HCT116 (cell line): ENCODE data around the gene PXK. TPM values are rescaled to one million over a fixed set of nuclear protein-coding genes. Genes with fewer than 3 reads are reported as not detected.

ENCODE experiments used
- ATAC-seq: fragments of 200-7000 bp; cut with Tn5 transposase; 2 replicates; pipeline ENCODE4 v1.9.1; 2020; ENCODE audit warnings: mild to moderate bottlenecking, moderate library complexity
- BruUV-seq: library from RNA; stranded (reverse); fragments of 400-500 nt; replicated peaks from 2 replicates; lab custom pipeline; 2021; lab: Mats Ljungman, UMichigan
- CTCF ChIA-PET: fragments of 300-600 bp; sonication (Branson Sonifier 250); formaldehyde crosslinking; loops from one replicate; lab custom pipeline; 2021; ENCODE audit warnings: antibody characterized with exemption; lab: Charles Lee
- POLR2A ChIA-PET: fragments of 300-600, 350-600 bp; sonication (Branson Sonifier 250); formaldehyde crosslinking; loops from one replicate; lab custom pipeline; 2021; ENCODE audit warnings: antibody characterized with exemption; lab: Charles Lee
- RAD21 ChIA-PET, 2 experiments: fragments of 300-600 bp; sonication (Branson Sonifier 250); formaldehyde crosslinking; loops; one replicate each; lab custom pipeline; 2023; ENCODE audit warnings: low total read pairs in 2 of 2; ENCODE audit not compliant: uncharacterized antibody in 2 of 2, unreplicated experiment in 2 of 2, low non-redundant PET in 1 of 2; lab: Charles Lee
- DNase-seq: peaks from one replicate; pipeline ENCODE4 v3.0.0-alpha.2; 2010; ENCODE audit warnings: low read depth, low spot score
- H2AFZ ChIP-seq: fragments of 200-600 bp; shearing (Covaris generic), sonication (generic); 2 replicates; pipeline ENCODE4 v1.6.1; 2017; ENCODE audit warnings: low read depth, mixed run types, mixed read lengths, antibody characterized with exemption, low read length; ENCODE audit not compliant: poor library complexity, severe bottlenecking
- H3K27ac ChIP-seq: 2 replicates; pipeline ENCODE4 v1.5.1; 2012; ENCODE audit warnings: low read depth, low read length
- H3K27me3 ChIP-seq: fragments of 200-600 bp; sonication (generic); 2 replicates; pipeline ENCODE4 v1.6.1; 2016; ENCODE audit warnings: mixed run types, low read length, mixed read lengths; ENCODE audit not compliant: insufficient read depth
- H3K36me3 ChIP-seq, 2 experiments: fragments of 200-500 bp in 1 of 2; fragments of 200-600 bp in 1 of 2; sonication (Bioruptor generic) in 1 of 2; sonication (generic) in 1 of 2; 2 replicates each; pipeline versions ENCODE4 v1.5.1 to v1.6.1; 2014 to 2016; ENCODE audit warnings: low read length in 2 of 2, inconsistent platforms in 1 of 2, mixed read lengths in 1 of 2, mixed run types in 1 of 2; ENCODE audit not compliant: insufficient read depth in 2 of 2, control insufficient read depth in 1 of 2
- H3K4me1 ChIP-seq, 2 experiments: fragments of 200-600 bp in 1 of 2; sonication (generic) in 1 of 2; 2 replicates each; pipeline versions ENCODE4 v1.5.1 to v1.6.1; 2012 to 2017; ENCODE audit warnings: low read length in 2 of 2, inconsistent platforms in 1 of 2, mild to moderate bottlenecking in 1 of 2, mixed read lengths in 1 of 2, mixed run types in 1 of 2, moderate library complexity in 1 of 2; ENCODE audit not compliant: insufficient read depth in 2 of 2, control insufficient read depth in 1 of 2
- H3K4me2 ChIP-seq: fragments of 200-600 bp; sonication (generic); 2 replicates; pipeline ENCODE4 v1.6.1; 2017; ENCODE audit warnings: mixed run types, low read length, mixed read lengths
- H3K4me3 ChIP-seq, 2 experiments: fragments of 200-600 bp in 1 of 2; sonication (generic) in 1 of 2; replicated peaks in 1 of 2; 2 replicates each; pipeline ENCODE4 v1.5.1; 2011 to 2016; ENCODE audit warnings: low read length in 2 of 2, control low read depth in 1 of 2, low read depth in 1 of 2, mild to moderate bottlenecking in 1 of 2, mixed read lengths in 1 of 2, mixed run types in 1 of 2
- H3K79me2 ChIP-seq: fragments of 200-600 bp; sonication (generic); 2 replicates; pipeline ENCODE4 v1.6.1; 2017; ENCODE audit warnings: mild to moderate bottlenecking, mixed run types, low read length, moderate library complexity, mixed read lengths; ENCODE audit not compliant: insufficient read depth
- H3K9ac ChIP-seq: fragments of 200-600 bp; sonication (generic); 2 replicates; pipeline ENCODE4 v1.6.1; 2016; ENCODE audit warnings: low read length, mixed read lengths
- H3K9me2 ChIP-seq: fragments of 200-600 bp; sonication (generic), shearing (Covaris generic); 2 replicates; pipeline ENCODE4 v1.6.1; 2017; ENCODE audit warnings: mixed run types, mild to moderate bottlenecking, moderate library complexity; ENCODE audit not compliant: insufficient read depth
- H3K9me3 ChIP-seq, 2 experiments: fragments of 200-500 bp in 1 of 2; fragments of 200-600 bp in 1 of 2; sonication (Bioruptor generic) in 1 of 2; sonication (generic) in 1 of 2; 2 replicates each; pipeline ENCODE4 v1.6.1; 2014 to 2017; ENCODE audit warnings: low read length in 2 of 2, mixed read lengths in 2 of 2, inconsistent platforms in 1 of 2, low read depth in 1 of 2, mild to moderate bottlenecking in 1 of 2, mixed run types in 1 of 2, moderate library complexity in 1 of 2; ENCODE audit not compliant: control insufficient read depth in 1 of 2, insufficient read depth in 1 of 2
- H4K20me1 ChIP-seq: fragments of 200-600 bp; sonication (generic), shearing (Covaris generic); 2 replicates; pipeline ENCODE4 v1.6.1; 2017; ENCODE audit warnings: mixed run types, mild to moderate bottlenecking, moderate library complexity; ENCODE audit not compliant: insufficient read depth
- CEBPB ChIP-seq: IDR thresholded peaks from 2 replicates; pipeline ENCODE4 v1.6.1; 2012; ENCODE audit warnings: low read depth
- EZH2phosphoT487 ChIP-seq: fragments of 200-600 bp; IDR thresholded peaks from 2 replicates; pipeline ENCODE4 v1.6.1; 2018; ENCODE audit warnings: antibody characterized with exemption, borderline replicate concordance
- FOSL1 ChIP-seq: IDR thresholded peaks from 2 replicates; pipeline ENCODE4 v1.6.1; 2012; ENCODE audit warnings: low read depth
- POLR2A ChIP-seq: IDR thresholded peaks from 2 replicates; pipeline ENCODE4 v1.7.0; 2011; ENCODE audit warnings: borderline replicate concordance; ENCODE audit not compliant: insufficient read depth, insufficient read length; ENCODE audit errors: extremely low read depth
- POLR2AphosphoS5 ChIP-seq: IDR thresholded peaks from 2 replicates; pipeline ENCODE4 v1.6.1; 2011; ENCODE audit warnings: mild to moderate bottlenecking, low read depth, low read length, moderate library complexity
- SIN3A ChIP-seq: IDR thresholded peaks from 2 replicates; pipeline ENCODE4 v1.6.1; 2012; ENCODE audit warnings: low read depth
- TCF7L2 ChIP-seq: IDR thresholded peaks from 2 replicates; pipeline ENCODE4 v1.7.0; 2011; ENCODE audit warnings: borderline replicate concordance, inconsistent platforms; ENCODE audit not compliant: insufficient read depth, insufficient read length; ENCODE audit errors: extremely low read depth
- YY1 ChIP-seq: IDR thresholded peaks from 2 replicates; pipeline ENCODE4 v1.6.1; 2011; ENCODE audit warnings: low read length, low read depth, moderate library complexity, mild to moderate bottlenecking; ENCODE audit not compliant: insufficient replicate concordance; ENCODE audit errors: extremely low read depth
- intact Hi-C: fragments of 100-400 bp; cut with micrococcal nuclease; formaldehyde crosslinking; loops from 2 replicates; pipeline ENCODE4 v1.10.0; 2022
- total RNA-seq: library from RNA; stranded (reverse); gene quantifications from one replicate; pipeline ENCODE4 v1.2.1, GENCODE V29; 2021; ENCODE audit not compliant: unreplicated experiment
- TF ChIP-seq, protein P1 (sequence below): IDR thresholded peaks from 2 replicates; pipeline ENCODE4 v1.6.1; 2012; ENCODE audit warnings: low read depth
- TF ChIP-seq, protein P2 (sequence below), 3 experiments: fragments of 200-600 bp in 1 of 3; sonication (generic) in 1 of 3; IDR thresholded peaks in 2 of 3; conservative IDR thresholded peaks in 1 of 3; 2 replicates each; pipeline ENCODE4 v1.5.1; 2012 to 2017; ENCODE audit warnings: low read depth in 2 of 3, low read length in 2 of 3, antibody characterized with exemption in 1 of 3, borderline replicate concordance in 1 of 3, control low read depth in 1 of 3, mild to moderate bottlenecking in 1 of 3, mixed read lengths in 1 of 3, mixed run types in 1 of 3, moderate library complexity in 1 of 3; ENCODE audit not compliant: insufficient read depth in 1 of 3
- TF ChIP-seq, protein P3 (sequence below): IDR thresholded peaks from 2 replicates; pipeline ENCODE4 v1.6.1; 2012
- TF ChIP-seq, protein P4 (sequence below): IDR thresholded peaks from 2 replicates; pipeline ENCODE4 v1.6.1; 2011; ENCODE audit warnings: mild to moderate bottlenecking, low read length, moderate library complexity; ENCODE audit not compliant: insufficient replicate concordance; ENCODE audit errors: extremely low read depth

The PXK gene
- total RNA-seq, 1 experiment from 2014 or later, result 10.2 TPM

DNA sequence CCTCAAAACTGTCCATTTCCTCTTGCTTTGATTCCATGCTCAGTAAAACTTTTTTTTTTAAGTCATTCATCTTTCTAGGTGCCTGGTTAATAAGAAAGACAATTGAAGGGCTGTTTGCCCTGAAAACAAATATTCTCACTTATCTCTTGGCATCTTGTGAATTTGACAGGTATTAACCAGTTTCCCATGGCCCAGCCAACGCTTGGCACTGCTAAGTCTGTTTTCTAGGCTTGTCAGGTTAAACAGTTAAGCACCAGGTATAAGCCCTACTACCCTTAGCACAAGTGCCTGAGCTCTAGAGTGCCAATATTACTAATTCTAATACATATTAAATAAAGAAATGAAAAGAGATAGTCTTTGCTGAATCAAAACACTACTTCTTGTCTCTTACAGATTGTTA is 36.3 kb downstream of the PXK start:
- Histone ChIP-seq H4K20me1 (no peaks in the 10 kb centered on the region), H3K9me3 (no peaks in the 10 kb centered on the region), H3K79me2 (no peaks in the 10 kb centered on the region)
- no peak for ATAC-seq
- TF ChIP-seq, protein P1, sequence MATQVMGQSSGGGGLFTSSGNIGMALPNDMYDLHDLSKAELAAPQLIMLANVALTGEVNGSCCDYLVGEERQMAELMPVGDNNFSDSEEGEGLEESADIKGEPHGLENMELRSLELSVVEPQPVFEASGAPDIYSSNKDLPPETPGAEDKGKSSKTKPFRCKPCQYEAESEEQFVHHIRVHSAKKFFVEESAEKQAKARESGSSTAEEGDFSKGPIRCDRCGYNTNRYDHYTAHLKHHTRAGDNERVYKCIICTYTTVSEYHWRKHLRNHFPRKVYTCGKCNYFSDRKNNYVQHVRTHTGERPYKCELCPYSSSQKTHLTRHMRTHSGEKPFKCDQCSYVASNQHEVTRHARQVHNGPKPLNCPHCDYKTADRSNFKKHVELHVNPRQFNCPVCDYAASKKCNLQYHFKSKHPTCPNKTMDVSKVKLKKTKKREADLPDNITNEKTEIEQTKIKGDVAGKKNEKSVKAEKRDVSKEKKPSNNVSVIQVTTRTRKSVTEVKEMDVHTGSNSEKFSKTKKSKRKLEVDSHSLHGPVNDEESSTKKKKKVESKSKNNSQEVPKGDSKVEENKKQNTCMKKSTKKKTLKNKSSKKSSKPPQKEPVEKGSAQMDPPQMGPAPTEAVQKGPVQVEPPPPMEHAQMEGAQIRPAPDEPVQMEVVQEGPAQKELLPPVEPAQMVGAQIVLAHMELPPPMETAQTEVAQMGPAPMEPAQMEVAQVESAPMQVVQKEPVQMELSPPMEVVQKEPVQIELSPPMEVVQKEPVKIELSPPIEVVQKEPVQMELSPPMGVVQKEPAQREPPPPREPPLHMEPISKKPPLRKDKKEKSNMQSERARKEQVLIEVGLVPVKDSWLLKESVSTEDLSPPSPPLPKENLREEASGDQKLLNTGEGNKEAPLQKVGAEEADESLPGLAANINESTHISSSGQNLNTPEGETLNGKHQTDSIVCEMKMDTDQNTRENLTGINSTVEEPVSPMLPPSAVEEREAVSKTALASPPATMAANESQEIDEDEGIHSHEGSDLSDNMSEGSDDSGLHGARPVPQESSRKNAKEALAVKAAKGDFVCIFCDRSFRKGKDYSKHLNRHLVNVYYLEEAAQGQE, result no peak
- TF ChIP-seq, protein P2, sequence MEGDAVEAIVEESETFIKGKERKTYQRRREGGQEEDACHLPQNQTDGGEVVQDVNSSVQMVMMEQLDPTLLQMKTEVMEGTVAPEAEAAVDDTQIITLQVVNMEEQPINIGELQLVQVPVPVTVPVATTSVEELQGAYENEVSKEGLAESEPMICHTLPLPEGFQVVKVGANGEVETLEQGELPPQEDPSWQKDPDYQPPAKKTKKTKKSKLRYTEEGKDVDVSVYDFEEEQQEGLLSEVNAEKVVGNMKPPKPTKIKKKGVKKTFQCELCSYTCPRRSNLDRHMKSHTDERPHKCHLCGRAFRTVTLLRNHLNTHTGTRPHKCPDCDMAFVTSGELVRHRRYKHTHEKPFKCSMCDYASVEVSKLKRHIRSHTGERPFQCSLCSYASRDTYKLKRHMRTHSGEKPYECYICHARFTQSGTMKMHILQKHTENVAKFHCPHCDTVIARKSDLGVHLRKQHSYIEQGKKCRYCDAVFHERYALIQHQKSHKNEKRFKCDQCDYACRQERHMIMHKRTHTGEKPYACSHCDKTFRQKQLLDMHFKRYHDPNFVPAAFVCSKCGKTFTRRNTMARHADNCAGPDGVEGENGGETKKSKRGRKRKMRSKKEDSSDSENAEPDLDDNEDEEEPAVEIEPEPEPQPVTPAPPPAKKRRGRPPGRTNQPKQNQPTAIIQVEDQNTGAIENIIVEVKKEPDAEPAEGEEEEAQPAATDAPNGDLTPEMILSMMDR (IDR thresholded peaks at IDR 0.05 in 2 of 3, conservative IDR thresholded peaks at IDR 0.05 in 1 of 3; ENCODE audit: borderline replicate concordance in 1 of 3, insufficient read depth in 1 of 3, low read depth in 2 of 3, low read length in 2 of 3), result no peak
- TF ChIP-seq POLR2AphosphoS5, result no peak
- no peak for TF ChIP-seq CEBPB
- TF ChIP-seq YY1, result no peak
- no peak for TF ChIP-seq POLR2A
- TF ChIP-seq EZH2phosphoT487, result no peak
- TF ChIP-seq FOSL1, result no peak
- TF ChIP-seq, protein P3, sequence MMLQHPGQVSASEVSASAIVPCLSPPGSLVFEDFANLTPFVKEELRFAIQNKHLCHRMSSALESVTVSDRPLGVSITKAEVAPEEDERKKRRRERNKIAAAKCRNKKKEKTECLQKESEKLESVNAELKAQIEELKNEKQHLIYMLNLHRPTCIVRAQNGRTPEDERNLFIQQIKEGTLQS, result no peak
- TF ChIP-seq SIN3A, result no peak
- no peak for TF ChIP-seq TCF7L2
- TF ChIP-seq, protein P4, sequence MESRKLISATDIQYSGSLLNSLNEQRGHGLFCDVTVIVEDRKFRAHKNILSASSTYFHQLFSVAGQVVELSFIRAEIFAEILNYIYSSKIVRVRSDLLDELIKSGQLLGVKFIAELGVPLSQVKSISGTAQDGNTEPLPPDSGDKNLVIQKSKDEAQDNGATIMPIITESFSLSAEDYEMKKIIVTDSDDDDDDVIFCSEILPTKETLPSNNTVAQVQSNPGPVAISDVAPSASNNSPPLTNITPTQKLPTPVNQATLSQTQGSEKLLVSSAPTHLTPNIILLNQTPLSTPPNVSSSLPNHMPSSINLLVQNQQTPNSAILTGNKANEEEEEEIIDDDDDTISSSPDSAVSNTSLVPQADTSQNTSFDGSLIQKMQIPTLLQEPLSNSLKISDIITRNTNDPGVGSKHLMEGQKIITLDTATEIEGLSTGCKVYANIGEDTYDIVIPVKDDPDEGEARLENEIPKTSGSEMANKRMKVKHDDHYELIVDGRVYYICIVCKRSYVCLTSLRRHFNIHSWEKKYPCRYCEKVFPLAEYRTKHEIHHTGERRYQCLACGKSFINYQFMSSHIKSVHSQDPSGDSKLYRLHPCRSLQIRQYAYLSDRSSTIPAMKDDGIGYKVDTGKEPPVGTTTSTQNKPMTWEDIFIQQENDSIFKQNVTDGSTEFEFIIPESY, result no peak
- TF ChIP-seq, all 23 proteins: peak for 0
- CTCF ChIA-PET, result no interaction called here
- Histone ChIP-seq H3K4me2 (no peak overlapping the region), H3K4me3 (no peak overlapping the region), H3K4me1 (no peaks in the 10 kb centered on the region), H3K27ac (no peak overlapping the region), H3K36me3 (no peaks in the 10 kb centered on the region), H2AFZ (no peak overlapping the region), H3K9ac (no peak overlapping the region), H3K9me2 (no peaks in the 10 kb centered on the region), H3K27me3 (no peaks in the 10 kb centered on the region)
- RAD21 ChIA-PET, result no interaction called here
- POLR2A ChIA-PET, result no interaction called here
- intact Hi-C loops, result no loop called here
- DNase-seq, result no peak
- BruUV-seq, result no TSS peak
